Testis (tissue), 3 donors: ENCODE measurements around the gene TSPAN6. TPM values are rescaled to one million over a fixed set of nuclear protein-coding genes. Genes with fewer than 3 reads are reported as not detected.

Experiments used
- DNase-seq: peaks from one replicate; pipeline ENCODE4 v3.0.0-alpha.2; 2019
- H3K27ac ChIP-seq, 2 donors: fragments of 200-600 bp; sonication (generic); one replicate each; pipeline ENCODE4 v1.5.1; 2019
- H3K27me3 ChIP-seq: fragments of 200-600 bp; sonication (generic); one replicate; pipeline ENCODE4 v1.5.1; 2019
- H3K36me3 ChIP-seq: fragments of 200-600 bp; sonication (generic); one replicate; pipeline ENCODE4 v1.5.1; 2017; ENCODE audit warnings: low read depth; ENCODE audit errors: missing control alignments
- H3K4me1 ChIP-seq: fragments of 200-600 bp; sonication (generic); one replicate; pipeline ENCODE4 v1.5.1; 2019
- H3K4me3 ChIP-seq, 2 donors: fragments of 200-600 bp; sonication (generic); one replicate each; pipeline ENCODE4 v1.5.1; 2017 to 2019
- H3K9me3 ChIP-seq: fragments of 200-600 bp; sonication (generic); one replicate; pipeline ENCODE4 v1.5.1; 2017
- CTCF ChIP-seq, 3 experiments: fragments of 450-650 bp in 2 of 3; fragments of 200-600 bp in 1 of 3; sonication (generic) in 1 of 3; IDR thresholded peaks; one replicate each; pipeline ENCODE4 v1.5.1; 2016 to 2019; ENCODE audit warnings: antibody characterized with exemption in 3 of 3, mild to moderate bottlenecking in 2 of 3, moderate library complexity in 1 of 3
- POLR2A ChIP-seq: fragments of 450-650 bp; IDR thresholded peaks from one replicate; pipeline ENCODE4 v1.6.1; 2017; ENCODE audit warnings: antibody characterized with exemption, mild to moderate bottlenecking, moderate library complexity
- WGBS, 2 donors: methylation state at CpG; one replicate each; pipeline ENCODE4 v1.1.5; 2018; 5-methylcytosine and 5-hydroxymethylcytosine counted together
- intact Hi-C: fragments of 100-400 bp; cut with DNase I; formaldehyde crosslinking; loops from one replicate; pipeline ENCODE4 v1.15.1; 2023; ENCODE audit warnings: low total_unique reads
- polyA plus RNA-seq: library from polyadenylated mRNA; stranded (reverse); fragments of 350-450 nt; fragmentation: Illumina TruSeq; extraction: RNeasy Lipid Tissue Mini Kit (QIAGEN cat#74804); gene quantifications from one replicate; pipeline ENCODE4 v1.2.3, GENCODE V29; 2014; ENCODE audit warnings: low read depth, low replicate concordance; ENCODE audit not compliant: insufficient read depth
- total RNA-seq, 2 donors: library from RNA; depleted of rRNA; stranded (reverse); fragments of >200 nt; gene quantifications; one replicate each; pipeline ENCODE4 v1.2.3, GENCODE V29; 2016

The TSPAN6 gene
- total and polyA plus RNA-seq, 3 donors from 2014 or later = 47.3 to 133 (median 77.3) TPM

GRCh38 chrX:100681599-100681998 lies 45.0 kb upstream of the TSPAN6 start:
- H3K27me3 ChIP-seq = no peaks in the 10 kb centered on the region
- WGBS, 2 donors = 88 to 96% methylated on average over 3 of the region's 3 CpGs
- intact Hi-C loops = no loop called here
- no peak for TF ChIP-seq POLR2A
- TF ChIP-seq CTCF (IDR thresholded peaks at IDR 0.05) = no peak
- H3K4me3 ChIP-seq = no peak overlapping the region
- H3K9me3 ChIP-seq = no peaks in the 10 kb centered on the region
- H3K27ac ChIP-seq = no peak overlapping the region
- H3K36me3 ChIP-seq = no peaks in the 10 kb centered on the region
- DNase-seq = no peak
- H3K4me1 ChIP-seq = no peaks in the 10 kb centered on the region

- Histone ChIP-seq H3K4me3 (no peak overlapping the region), H3K27ac (no peak overlapping the region), H3K4me1 (no peaks in the 10 kb centered on the region), H3K9me3 (no peaks in the 10 kb centered on the region), H3K36me3 (no peaks in the 10 kb centered on the region), H3K27me3 (no peaks in the 10 kb centered on the region)
- TF ChIP-seq POLR2A = no peak
- TF ChIP-seq CTCF (IDR thresholded peaks at IDR 0.05) = no peak
- WGBS, 2 donors = 61 to 65% methylated on average over 2 of the region's 2 CpGs
- DNase-seq = no peak
- intact Hi-C loops = no loop called here
Observed at GRCh38 chrX:100680756-100681155, 44.1 kb upstream of the TSPAN6 start.

- Histone ChIP-seq H3K4me1 (no peaks in the 10 kb centered on the region), H3K9me3 (no peaks in the 10 kb centered on the region), H3K27ac (no peak overlapping the region), H3K36me3 (no peaks in the 10 kb centered on the region), H3K4me3 (no peak overlapping the region), H3K27me3 (no peaks in the 10 kb centered on the region)
- no peak for DNase-seq
- TF ChIP-seq CTCF (IDR thresholded peaks at IDR 0.05) (no peak), POLR2A (no peak)
- intact Hi-C loops = no loop called here
- 54 to 72% methylated on average over 5 of the region's 5 CpGs for WGBS, 2 donors
Observed at GRCh38 chrX:100677611-100678181, 41.1 kb upstream of the TSPAN6 start.

GRCh38 chrX:100674705-100675104 lies 38.1 kb upstream of the TSPAN6 start:
- H3K4me1 ChIP-seq = no peaks in the 10 kb centered on the region
- no peaks in the 10 kb centered on the region for H3K36me3 ChIP-seq
- no peak for TF ChIP-seq CTCF (IDR thresholded peaks at IDR 0.05)
- no peak for TF ChIP-seq POLR2A
- intact Hi-C loops = no loop called here
- H3K27me3 ChIP-seq = no peaks in the 10 kb centered on the region
- no peak for DNase-seq
- 50 to 51% methylated on average over 2 of the region's 2 CpGs for WGBS, 2 donors
- H3K9me3 ChIP-seq = no peaks in the 10 kb centered on the region
- no peak overlapping the region for H3K4me3 ChIP-seq
- H3K27ac ChIP-seq = no peak overlapping the region

GRCh38 chrX:100673397-100673953 lies 36.9 kb upstream of the TSPAN6 start:
- no peak for DNase-seq
- Histone ChIP-seq H3K27ac (no peak overlapping the region), H3K4me3 (no peak overlapping the region), H3K4me1 (no peaks in the 10 kb centered on the region), H3K27me3 (no peaks in the 10 kb centered on the region), H3K36me3 (no peaks in the 10 kb centered on the region), H3K9me3 (no peaks in the 10 kb centered on the region)
- 44 to 88% methylated on average over 3 of the region's 3 CpGs for WGBS, 2 donors
- intact Hi-C loops = no loop called here
- TF ChIP-seq CTCF (IDR thresholded peaks at IDR 0.05) (no peak), POLR2A (no peak)
